GM19351 (cell line): ENCODE results near the gene SAMD4A.

ENCODE experiments used
- ATAC-seq: cut with Tn5 transposase; IDR thresholded peaks from one replicate; pipeline ENCODE4 v1.9.1; 2021; ENCODE audit warnings: mild to moderate bottlenecking, moderate library complexity; ENCODE audit not compliant: unreplicated experiment

The SAMD4A gene

GRCh38 chr14:54814076-54814475 lies 247.1 kb downstream of the SAMD4A start:
- no peak for ATAC-seq

GRCh38 chr14:54815016-54815415 lies 248.1 kb downstream of the SAMD4A start:
- no peak for ATAC-seq

- ATAC-seq = no peak
These were observed 248.6 kb downstream of the SAMD4A start for GRCh38 chr14:54815515-54815914.

- ATAC-seq = no peak
These were observed 249.5 kb downstream of the SAMD4A start for GRCh38 chr14:54816450-54816849.

- no peak for ATAC-seq
These were observed 250.6 kb downstream of the SAMD4A start for GRCh38 chr14:54817506-54817905.

- no peak for ATAC-seq
These were observed 251.5 kb downstream of the SAMD4A start for GRCh38 chr14:54818201-54819133.

GRCh38 chr14:54822685-54823084 lies 255.8 kb downstream of the SAMD4A start:
- ATAC-seq = no peak

- ATAC-seq = no peak
These were observed 257.0 kb downstream of the SAMD4A start for GRCh38 chr14:54823757-54824549.

- ATAC-seq = no peak
These were observed 261.1 kb downstream of the SAMD4A start for GRCh38 chr14:54828037-54828436.

- no peak for ATAC-seq
These were observed 262.7 kb downstream of the SAMD4A start for GRCh38 chr14:54829486-54830224.

- ATAC-seq = no peak
These were observed 263.7 kb downstream of the SAMD4A start for GRCh38 chr14:54830650-54831049.

- ATAC-seq = no peak
These were observed 267.2 kb downstream of the SAMD4A start for GRCh38 chr14:54834081-54834480.

GRCh38 chr14:54834727-54835126 lies 267.8 kb downstream of the SAMD4A start:
- no peak for ATAC-seq

GRCh38 chr14:54836231-54836630 lies 269.3 kb downstream of the SAMD4A start:
- no peak for ATAC-seq

GRCh38 chr14:54837508-54838149 lies 270.7 kb downstream of the SAMD4A start:
- no peak for ATAC-seq

GRCh38 chr14:54838931-54839512 lies 272.1 kb downstream of the SAMD4A start:
- no peak for ATAC-seq

- no peak for ATAC-seq
These were observed 272.8 kb downstream of the SAMD4A start for GRCh38 chr14:54839701-54840119.

- no peak for ATAC-seq
These were observed 273.4 kb downstream of the SAMD4A start for GRCh38 chr14:54840336-54840735.

GRCh38 chr14:54840798-54841197 lies 273.9 kb downstream of the SAMD4A start:
- ATAC-seq = no peak
